DND-41 (cell line): ENCODE results near the gene MCC.

Experiments
- EZH2 ChIP-seq: IDR thresholded peaks from 3 replicates; pipeline ENCODE4 v1.6.1; 2012; ENCODE audit warnings: borderline replicate concordance, low read depth, mild to moderate bottlenecking, moderate library complexity, low read length, inconsistent platforms; ENCODE audit not compliant: severe bottlenecking
- TF ChIP-seq, protein P1 (sequence below): IDR thresholded peaks from 2 replicates; pipeline ENCODE4 v1.5.1; 2012; ENCODE audit warnings: borderline replicate concordance, low read length, moderate library complexity, mild to moderate bottlenecking; ENCODE audit not compliant: poor library complexity, severe bottlenecking; ENCODE audit errors: extremely low read depth

DNA sequence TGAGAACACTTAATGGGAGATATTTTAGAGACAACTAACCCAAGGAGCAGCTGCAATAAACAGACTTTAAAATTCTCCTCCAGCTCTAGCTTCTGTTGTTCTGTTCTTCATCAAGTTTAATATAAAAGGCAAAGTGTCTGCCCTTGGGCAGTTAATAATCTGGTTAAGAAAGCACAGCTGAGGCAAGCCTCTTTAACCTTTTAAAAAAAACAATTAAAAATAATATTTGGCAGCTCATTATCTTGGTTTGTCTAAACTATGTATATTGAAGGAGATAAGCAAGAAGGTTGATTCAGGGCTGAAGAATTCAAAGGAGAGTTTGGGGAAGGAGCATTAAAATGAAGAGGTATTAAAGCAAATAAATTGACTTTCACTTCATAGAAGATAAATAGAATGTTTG lies 128.8 kb downstream of the MCC start:
- no peak for TF ChIP-seq EZH2
- TF ChIP-seq, protein P1, sequence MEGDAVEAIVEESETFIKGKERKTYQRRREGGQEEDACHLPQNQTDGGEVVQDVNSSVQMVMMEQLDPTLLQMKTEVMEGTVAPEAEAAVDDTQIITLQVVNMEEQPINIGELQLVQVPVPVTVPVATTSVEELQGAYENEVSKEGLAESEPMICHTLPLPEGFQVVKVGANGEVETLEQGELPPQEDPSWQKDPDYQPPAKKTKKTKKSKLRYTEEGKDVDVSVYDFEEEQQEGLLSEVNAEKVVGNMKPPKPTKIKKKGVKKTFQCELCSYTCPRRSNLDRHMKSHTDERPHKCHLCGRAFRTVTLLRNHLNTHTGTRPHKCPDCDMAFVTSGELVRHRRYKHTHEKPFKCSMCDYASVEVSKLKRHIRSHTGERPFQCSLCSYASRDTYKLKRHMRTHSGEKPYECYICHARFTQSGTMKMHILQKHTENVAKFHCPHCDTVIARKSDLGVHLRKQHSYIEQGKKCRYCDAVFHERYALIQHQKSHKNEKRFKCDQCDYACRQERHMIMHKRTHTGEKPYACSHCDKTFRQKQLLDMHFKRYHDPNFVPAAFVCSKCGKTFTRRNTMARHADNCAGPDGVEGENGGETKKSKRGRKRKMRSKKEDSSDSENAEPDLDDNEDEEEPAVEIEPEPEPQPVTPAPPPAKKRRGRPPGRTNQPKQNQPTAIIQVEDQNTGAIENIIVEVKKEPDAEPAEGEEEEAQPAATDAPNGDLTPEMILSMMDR, result no peak
